ENCODE data around the gene DPF3.

DPF3 gene

DNA sequence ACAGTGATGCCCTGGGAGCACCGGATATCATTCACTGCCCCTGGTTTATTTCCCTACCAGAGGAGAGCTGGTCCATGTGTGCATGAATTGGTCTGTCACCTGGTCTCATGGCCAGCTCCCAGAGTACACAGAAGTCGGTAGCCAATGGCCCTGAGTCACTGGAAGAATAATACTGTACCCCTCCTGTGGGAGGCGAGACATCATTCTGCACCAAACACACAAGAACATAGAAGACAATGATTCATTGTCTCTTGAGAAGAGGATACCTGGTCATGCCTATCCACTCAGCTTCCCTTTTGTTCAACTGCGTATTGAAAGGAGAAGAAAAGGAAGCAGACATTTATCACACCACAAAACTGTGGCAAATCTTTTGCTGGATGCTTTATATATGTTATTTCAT is 216.2 kb downstream of the DPF3 start:
- Histone ChIP-seq H3K4me2 (ENCODE audit: low read length) (no peak overlapping the region), H2BK12ac (ENCODE audit: low read length) (no peak overlapping the region), H3K27me3 (ENCODE audit: insufficient read depth, low read length) (no peaks in the 10 kb centered on the region), H3K4me1 (ENCODE audit: control insufficient read depth in 1 of 2, insufficient read depth in 2 of 2, low read length in 2 of 2) (no peaks in the 10 kb centered on the region), H3K79me1 (ENCODE audit: low read length) (no peaks in the 10 kb centered on the region), H3K4me3 (ENCODE audit: low read depth, low read length) (no peak overlapping the region), H4K91ac (ENCODE audit: low read depth, low read length) (no peak overlapping the region), H3K36me3 (ENCODE audit: control insufficient read depth in 1 of 2, insufficient read depth in 2 of 2, low read length in 2 of 2) (peaks cover 2% of the 10 kb centered on the region in 2 experiments), H3K9me3 (ENCODE audit: insufficient read depth, low read depth, low read length) (peaks cover 4% of the 10 kb centered on the region), H3K27ac (ENCODE audit: low read depth, low read length) (no peak overlapping the region), H2BK5ac (ENCODE audit: low read depth, low read length, poor library complexity) (no peak overlapping the region), H3K18ac (ENCODE audit: low read length) (no peak overlapping the region), H3K79me2 (ENCODE audit: control insufficient read depth, insufficient read depth, low read length, poor library complexity) (no peaks in the 10 kb centered on the region), H2AK5ac (ENCODE audit: low read length) (no peak overlapping the region), H3K4ac (ENCODE audit: low read depth, low read length) (no peak overlapping the region), H4K12ac (ENCODE audit: low read depth, low read length) (no peak overlapping the region), H3K9ac (ENCODE audit: low read length) (no peak overlapping the region), H2AFZ (ENCODE audit: insufficient read depth, low read length, poor library complexity) (no peak overlapping the region), H4K8ac (ENCODE audit: low read depth, low read length) (no peak overlapping the region), H3K14ac (ENCODE audit: low read length) (no peak overlapping the region), H3K23ac (ENCODE audit: low read length) (no peak overlapping the region), H2BK120ac (ENCODE audit: insufficient read depth, low read length, poor library complexity) (no peak overlapping the region)
- no CpG with 5 or more reads among the region's 4 CpGs for WGBS (ENCODE audit: extremely low coverage, insufficient coverage, insufficient read length)
- no peak for DNase-seq

DNA sequence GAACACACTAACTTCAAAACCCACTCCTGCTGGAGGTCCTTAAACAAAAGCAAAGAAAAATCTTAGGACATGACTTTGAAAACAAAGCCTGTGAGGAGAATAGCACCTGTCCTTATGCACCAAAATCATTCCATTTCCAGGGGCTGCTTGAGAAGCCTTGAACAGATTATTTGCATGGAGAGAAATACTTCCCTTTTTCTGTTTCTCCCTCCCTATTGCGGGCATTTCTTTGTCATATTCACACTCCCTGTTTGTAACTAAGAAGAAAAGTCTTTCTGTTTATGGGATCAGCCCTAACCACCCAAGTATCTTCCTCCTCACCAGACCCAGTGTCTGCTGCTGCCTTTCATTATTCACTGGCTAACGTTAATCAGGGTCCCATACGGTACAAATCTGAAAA is 218.8 kb downstream of the DPF3 start:
- no peak overlapping the region for H3K4me3 ChIP-seq (ENCODE audit: low read depth, low read length)
- no peak overlapping the region for H3K18ac ChIP-seq (ENCODE audit: low read length)
- H2AK5ac ChIP-seq (ENCODE audit: low read length): no peak overlapping the region
- no peaks in the 10 kb centered on the region for H3K79me2 ChIP-seq (ENCODE audit: control insufficient read depth, insufficient read depth, low read length, poor library complexity)
- no peak overlapping the region for H2BK5ac ChIP-seq (ENCODE audit: low read depth, low read length, poor library complexity)
- no peak overlapping the region for H3K9ac ChIP-seq (ENCODE audit: low read length)
- peaks cover 2% of the 10 kb centered on the region for H3K9me3 ChIP-seq (ENCODE audit: insufficient read depth, low read depth, low read length)
- H3K79me1 ChIP-seq (ENCODE audit: low read length): no peaks in the 10 kb centered on the region
- H3K4ac ChIP-seq (ENCODE audit: low read depth, low read length): no peak overlapping the region
- H3K4me2 ChIP-seq (ENCODE audit: low read length): no peak overlapping the region
- H4K91ac ChIP-seq (ENCODE audit: low read depth, low read length): no peak overlapping the region
- WGBS (ENCODE audit: extremely low coverage, insufficient coverage, insufficient read length): no CpG with 5 or more reads among the region's 3 CpGs
- H3K36me3 ChIP-seq (ENCODE audit: control insufficient read depth in 1 of 2, insufficient read depth in 2 of 2, low read length in 2 of 2): peaks cover 0 to 2% of the 10 kb centered on the region in 2 experiments
- H3K14ac ChIP-seq (ENCODE audit: low read length): no peak overlapping the region
- no peak overlapping the region for H2BK12ac ChIP-seq (ENCODE audit: low read length)
- H3K23ac ChIP-seq (ENCODE audit: low read length): no peak overlapping the region
- no peak overlapping the region for H2AFZ ChIP-seq (ENCODE audit: insufficient read depth, low read length, poor library complexity)
- no peak overlapping the region for H3K27ac ChIP-seq (ENCODE audit: low read depth, low read length)
- H2BK120ac ChIP-seq (ENCODE audit: insufficient read depth, low read length, poor library complexity): no peak overlapping the region
- H4K8ac ChIP-seq (ENCODE audit: low read depth, low read length): no peak overlapping the region
- H4K12ac ChIP-seq (ENCODE audit: low read depth, low read length): no peak overlapping the region
- no peak for DNase-seq
- no peaks in the 10 kb centered on the region for H3K4me1 ChIP-seq (ENCODE audit: control insufficient read depth in 1 of 2, insufficient read depth in 2 of 2, low read length in 2 of 2)
- H3K27me3 ChIP-seq (ENCODE audit: insufficient read depth, low read length): no peaks in the 10 kb centered on the region

DNA sequence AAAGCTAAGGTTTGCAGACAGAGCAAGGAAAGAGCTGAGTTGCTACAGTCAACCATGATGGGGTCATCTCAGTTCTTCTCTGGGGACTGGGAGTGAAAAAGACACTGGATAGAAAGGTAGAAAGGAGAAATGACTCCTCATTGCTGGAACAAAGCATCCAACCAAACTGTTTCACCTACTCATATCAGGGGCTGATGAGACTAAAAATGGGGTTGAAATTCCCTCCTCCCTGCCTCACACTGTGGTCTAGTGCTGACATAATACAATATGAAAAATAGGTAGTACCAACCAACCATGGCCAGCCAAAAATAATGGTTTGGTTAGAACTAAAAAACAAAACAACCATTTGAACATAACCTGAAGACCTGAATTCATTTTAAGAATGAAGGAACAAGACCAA is 220.7 kb downstream of the DPF3 start:
- H3K9ac ChIP-seq (ENCODE audit: low read length): no peak overlapping the region
- H2BK5ac ChIP-seq (ENCODE audit: low read depth, low read length, poor library complexity): no peak overlapping the region
- H3K36me3 ChIP-seq (ENCODE audit: control insufficient read depth in 1 of 2, insufficient read depth in 2 of 2, low read length in 2 of 2): peaks cover 0 to 2% of the 10 kb centered on the region in 2 experiments
- no peak overlapping the region for H3K18ac ChIP-seq (ENCODE audit: low read length)
- H3K27ac ChIP-seq (ENCODE audit: low read depth, low read length): no peak overlapping the region
- no peak overlapping the region for H2BK120ac ChIP-seq (ENCODE audit: insufficient read depth, low read length, poor library complexity)
- H3K4me2 ChIP-seq (ENCODE audit: low read length): no peak overlapping the region
- H4K91ac ChIP-seq (ENCODE audit: low read depth, low read length): no peak overlapping the region
- H3K14ac ChIP-seq (ENCODE audit: low read length): no peak overlapping the region
- DNase-seq: no peak
- no peak overlapping the region for H4K8ac ChIP-seq (ENCODE audit: low read depth, low read length)
- no peaks in the 10 kb centered on the region for H3K79me2 ChIP-seq (ENCODE audit: control insufficient read depth, insufficient read depth, low read length, poor library complexity)
- no peaks in the 10 kb centered on the region for H3K27me3 ChIP-seq (ENCODE audit: insufficient read depth, low read length)
- no peak overlapping the region for H2BK12ac ChIP-seq (ENCODE audit: low read length)
- no peaks in the 10 kb centered on the region for H3K79me1 ChIP-seq (ENCODE audit: low read length)
- no peak overlapping the region for H3K4ac ChIP-seq (ENCODE audit: low read depth, low read length)
- no peak overlapping the region for H3K4me3 ChIP-seq (ENCODE audit: low read depth, low read length)
- peaks cover 2% of the 10 kb centered on the region for H3K9me3 ChIP-seq (ENCODE audit: insufficient read depth, low read depth, low read length)
- H2AFZ ChIP-seq (ENCODE audit: insufficient read depth, low read length, poor library complexity): no peak overlapping the region
- H2AK5ac ChIP-seq (ENCODE audit: low read length): no peak overlapping the region
- H4K12ac ChIP-seq (ENCODE audit: low read depth, low read length): no peak overlapping the region
- H3K23ac ChIP-seq (ENCODE audit: low read length): no peak overlapping the region
- no peaks in the 10 kb centered on the region for H3K4me1 ChIP-seq (ENCODE audit: control insufficient read depth in 1 of 2, insufficient read depth in 2 of 2, low read length in 2 of 2)

DNA sequence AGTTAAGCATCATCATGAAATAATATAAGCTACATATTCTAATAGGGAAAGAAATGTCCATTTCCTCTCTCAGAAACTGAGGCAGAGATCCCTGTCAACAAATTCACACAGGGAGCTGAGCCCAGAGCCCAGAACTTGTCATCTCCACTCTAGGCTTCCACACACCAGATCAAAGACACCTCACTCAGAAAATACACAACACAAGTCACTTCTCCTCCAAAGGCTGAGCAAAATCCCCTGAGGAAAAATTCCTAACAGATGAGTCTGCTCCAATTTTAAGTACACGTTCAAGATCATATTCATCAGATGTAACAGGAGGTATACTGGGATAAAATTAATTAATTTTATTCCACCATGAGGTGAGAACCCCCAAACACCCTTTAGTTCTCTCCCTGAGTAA is 227.3 kb downstream of the DPF3 start:
- H3K4me1 ChIP-seq (ENCODE audit: control insufficient read depth in 1 of 2, insufficient read depth in 2 of 2, low read length in 2 of 2): peaks cover 0 to 2% of the 10 kb centered on the region in 2 experiments
- no peak overlapping the region for H3K27ac ChIP-seq (ENCODE audit: low read depth, low read length)
- H3K9me3 ChIP-seq (ENCODE audit: insufficient read depth, low read depth, low read length): no peaks in the 10 kb centered on the region
- no peak overlapping the region for H3K4me3 ChIP-seq (ENCODE audit: low read depth, low read length)
- H3K79me2 ChIP-seq (ENCODE audit: control insufficient read depth, insufficient read depth, low read length, poor library complexity): no peaks in the 10 kb centered on the region
- H3K27me3 ChIP-seq (ENCODE audit: insufficient read depth, low read length): no peaks in the 10 kb centered on the region
- no peak overlapping the region for H4K91ac ChIP-seq (ENCODE audit: low read depth, low read length)
- no peak overlapping the region for H3K4me2 ChIP-seq (ENCODE audit: low read length)
- no peak overlapping the region for H4K8ac ChIP-seq (ENCODE audit: low read depth, low read length)
- no peak overlapping the region for H3K9ac ChIP-seq (ENCODE audit: low read length)
- H2AFZ ChIP-seq (ENCODE audit: insufficient read depth, low read length, poor library complexity): no peak overlapping the region
- no peaks in the 10 kb centered on the region for H3K79me1 ChIP-seq (ENCODE audit: low read length)
- no peak overlapping the region for H3K23ac ChIP-seq (ENCODE audit: low read length)
- H3K18ac ChIP-seq (ENCODE audit: low read length): no peak overlapping the region
- H2AK5ac ChIP-seq (ENCODE audit: low read length): no peak overlapping the region
- H2BK5ac ChIP-seq (ENCODE audit: low read depth, low read length, poor library complexity): no peak overlapping the region
- H3K36me3 ChIP-seq (ENCODE audit: control insufficient read depth in 1 of 2, insufficient read depth in 2 of 2, low read length in 2 of 2): no peaks in the 10 kb centered on the region
- no CpG with 5 or more reads among the region's 1 CpG for WGBS (ENCODE audit: extremely low coverage, insufficient coverage, insufficient read length)
- H2BK120ac ChIP-seq (ENCODE audit: insufficient read depth, low read length, poor library complexity): no peak overlapping the region
- no peak overlapping the region for H3K14ac ChIP-seq (ENCODE audit: low read length)
- no peak overlapping the region for H3K4ac ChIP-seq (ENCODE audit: low read depth, low read length)
- no peak overlapping the region for H4K12ac ChIP-seq (ENCODE audit: low read depth, low read length)
- peak; percentile 38 to 91 for DNase-seq
- no peak overlapping the region for H2BK12ac ChIP-seq (ENCODE audit: low read length)

All from trophoblast cell (in vitro differentiated cells and primary cell).